SIG-M5 treated with dmso at 0.1 percent for 504 hours (cell line): ENCODE results near the gene EIF2B4.
"Not testable (repeated sequence)": the region's sequence is repeated elsewhere in the genome, so short reads cannot be mapped to it uniquely, and the experiment has no call there.

Experiments
- DNase-seq: peaks from one replicate; lab custom pipeline; 2025; ENCODE audit not compliant: unreplicated experiment; lab: John Stamatoyannopoulos, UW

The EIF2B4 gene

DNA sequence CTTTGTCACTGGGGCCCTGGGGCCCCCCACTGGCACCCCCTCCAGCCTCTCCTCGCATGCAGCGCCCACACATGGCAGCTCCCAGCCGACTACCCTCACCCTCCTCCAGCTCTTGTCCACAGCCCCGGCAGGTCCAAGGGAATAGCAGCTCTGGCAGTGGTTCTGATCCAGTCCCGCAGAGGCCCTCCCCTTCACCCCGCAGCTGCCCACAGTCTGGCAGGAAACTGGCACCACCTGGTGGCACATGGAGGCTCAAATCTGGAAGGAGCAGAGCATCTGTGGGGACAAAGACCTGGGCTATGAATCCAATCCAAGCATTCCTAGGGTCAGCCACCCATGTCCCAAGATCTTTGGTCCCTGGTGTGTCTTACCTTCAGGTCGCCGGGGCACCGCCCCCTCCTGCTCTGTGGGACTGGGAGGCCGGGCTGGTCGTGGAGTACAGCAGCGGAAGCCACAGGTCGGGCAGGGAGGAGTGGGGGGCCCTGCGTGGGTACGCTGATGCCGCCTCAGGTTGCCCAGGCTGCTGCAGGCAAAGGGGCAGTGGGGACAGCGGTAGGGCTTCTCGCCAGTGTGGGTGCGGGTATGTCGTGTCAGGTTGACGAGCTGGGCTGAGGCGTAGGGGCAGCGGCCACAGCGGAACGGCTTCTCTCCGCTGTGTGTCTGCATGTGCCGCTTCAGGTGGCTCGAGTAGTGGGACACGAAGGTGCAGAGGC lies 8.1 kb upstream of the EIF2B4 start:
- peak; percentile 14 for DNase-seq

- no peak for DNase-seq
Observed at GRCh38 chr2:27377618-27378095, 7.5 kb upstream of the EIF2B4 start.

DNA sequence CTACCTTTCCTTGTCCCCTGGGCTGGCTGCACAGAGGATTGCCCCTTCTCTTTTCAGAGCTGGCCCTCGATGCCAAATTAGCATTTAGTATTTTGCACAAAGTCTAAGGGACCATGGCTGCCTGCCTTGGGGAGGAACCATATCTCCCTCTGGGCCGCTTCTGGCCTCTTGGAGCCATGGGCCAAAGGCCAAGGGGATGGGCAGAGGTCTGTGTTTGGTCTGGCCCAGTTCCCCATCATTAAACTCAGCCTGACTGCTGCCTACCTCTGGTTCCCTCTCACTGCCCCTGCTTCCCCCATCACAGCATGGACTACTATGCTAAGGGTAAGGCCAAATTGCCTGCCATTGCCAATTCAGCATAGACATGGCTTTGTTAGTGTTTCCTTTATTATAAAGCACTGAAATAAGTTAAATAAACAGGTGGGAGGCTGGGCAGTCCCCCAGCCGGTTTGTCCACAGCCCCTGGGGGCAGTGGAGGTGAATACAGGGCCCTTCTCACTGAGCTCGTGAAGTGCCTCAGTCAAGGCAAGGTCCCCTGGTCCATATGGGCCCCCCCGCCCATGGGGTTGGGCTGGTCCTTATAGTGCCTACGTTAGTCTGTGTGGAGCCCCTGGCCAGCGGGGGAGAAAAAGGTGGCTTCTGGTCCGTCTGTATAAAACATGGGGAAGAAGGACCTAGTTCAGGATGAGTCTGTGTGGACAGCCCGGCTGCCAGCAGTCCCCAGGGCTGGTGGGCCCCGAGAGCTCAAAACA lies 6.9 kb upstream of the EIF2B4 start:
- no peak for DNase-seq

DNA sequence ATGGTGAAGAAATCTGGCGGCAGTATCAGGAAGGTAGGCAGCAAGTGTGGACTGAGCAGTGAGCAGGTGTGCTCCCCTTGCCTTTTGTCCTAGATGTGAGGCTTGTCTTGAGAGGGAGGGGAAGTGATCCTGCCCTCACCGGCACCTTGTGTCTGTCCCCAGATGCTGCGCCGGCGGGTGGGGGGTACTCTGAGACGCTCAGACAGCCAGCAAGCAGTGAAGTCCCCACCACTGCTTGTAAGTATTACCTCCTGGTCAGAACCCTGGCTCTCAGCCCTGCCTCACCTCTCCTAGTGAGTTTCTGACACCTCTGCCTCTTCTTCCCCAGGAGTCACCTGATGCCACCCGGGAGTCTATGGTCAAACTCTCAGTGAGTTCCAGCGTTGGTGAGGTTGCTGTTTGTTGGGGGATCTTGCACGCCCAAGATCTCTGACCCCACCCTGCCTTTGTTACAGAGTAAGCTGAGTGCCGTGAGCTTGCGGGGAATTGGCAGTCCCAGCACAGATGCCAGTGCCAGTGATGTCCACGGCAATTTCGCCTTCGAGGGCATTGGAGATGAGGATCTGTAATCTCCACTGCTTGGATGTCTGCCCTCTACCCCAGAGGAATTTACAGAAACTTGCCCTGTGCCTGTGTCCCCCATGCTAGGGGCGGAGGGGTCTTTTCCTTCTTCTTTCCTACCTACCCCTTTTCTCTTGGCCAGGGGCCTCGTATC lies 6.2 kb upstream of the EIF2B4 start:
- no peak for DNase-seq

DNA sequence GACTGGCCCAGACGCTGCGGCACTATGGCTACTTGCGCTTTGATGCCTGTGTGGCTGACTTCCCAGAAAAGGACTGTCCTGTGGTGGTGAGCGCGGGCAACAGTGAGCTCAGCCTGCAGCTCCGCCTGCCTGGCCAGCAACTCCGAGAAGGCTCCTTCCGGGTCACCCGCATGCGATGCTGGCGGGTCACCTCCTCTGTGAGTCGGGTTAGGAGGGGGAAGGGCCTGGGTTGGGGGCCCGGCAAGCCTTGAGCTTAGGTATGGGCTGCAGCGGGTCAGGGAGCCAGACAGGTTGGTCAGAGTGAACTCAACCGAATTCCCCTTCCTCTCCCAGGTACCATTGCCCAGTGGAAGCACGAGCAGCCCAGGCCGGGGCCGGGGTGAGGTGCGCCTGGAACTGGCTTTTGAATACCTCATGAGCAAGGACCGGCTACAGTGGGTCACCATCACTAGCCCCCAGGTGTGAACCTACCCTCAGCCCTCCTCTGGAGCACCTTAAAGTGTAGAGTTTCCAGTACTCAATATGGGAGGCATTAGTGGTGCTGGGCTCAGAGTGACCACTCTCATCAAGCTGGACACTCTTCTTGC lies 5.5 kb upstream of the EIF2B4 start:
- DNase-seq: no peak

- DNase-seq: no peak
Observed at GRCh38 chr2:27373567-27373966, 3.4 kb upstream of the EIF2B4 start.

DNA sequence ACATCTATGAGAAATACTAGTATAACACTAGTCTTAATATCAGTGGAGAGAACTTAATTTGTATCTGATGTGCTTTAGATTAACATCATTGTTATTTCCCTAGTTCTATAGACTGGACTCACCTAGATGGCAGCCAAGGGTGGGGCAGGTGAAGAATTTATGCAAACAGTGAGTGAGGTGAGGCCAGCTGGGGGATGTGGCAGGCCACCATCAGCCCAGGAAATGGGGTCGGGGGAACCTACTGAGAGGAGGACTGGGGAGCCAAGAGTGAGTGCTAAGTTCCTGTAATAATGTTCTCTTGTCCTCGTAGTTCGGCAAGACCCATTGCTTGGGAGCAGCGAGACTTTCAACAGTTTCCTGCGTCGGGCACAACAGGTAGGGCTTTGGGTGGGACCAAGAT lies 2.8 kb upstream of the EIF2B4 start:
- no peak for DNase-seq

- DNase-seq: peak; percentile 91
Observed at GRCh38 chr2:27370816-27371620, 880 bp upstream of the EIF2B4 start.

GRCh38 chr2:27369471-27370025 lies 590 bp downstream of the EIF2B4 start:
- peak; percentile 50 for DNase-seq

GRCh38 chr2:27363933-27364332 lies 6.2 kb downstream of the EIF2B4 start:
- no peak for DNase-seq

- DNase-seq: no peak
Observed at GRCh38 chr2:27362678-27363420, 7.3 kb downstream of the EIF2B4 start.

DNA sequence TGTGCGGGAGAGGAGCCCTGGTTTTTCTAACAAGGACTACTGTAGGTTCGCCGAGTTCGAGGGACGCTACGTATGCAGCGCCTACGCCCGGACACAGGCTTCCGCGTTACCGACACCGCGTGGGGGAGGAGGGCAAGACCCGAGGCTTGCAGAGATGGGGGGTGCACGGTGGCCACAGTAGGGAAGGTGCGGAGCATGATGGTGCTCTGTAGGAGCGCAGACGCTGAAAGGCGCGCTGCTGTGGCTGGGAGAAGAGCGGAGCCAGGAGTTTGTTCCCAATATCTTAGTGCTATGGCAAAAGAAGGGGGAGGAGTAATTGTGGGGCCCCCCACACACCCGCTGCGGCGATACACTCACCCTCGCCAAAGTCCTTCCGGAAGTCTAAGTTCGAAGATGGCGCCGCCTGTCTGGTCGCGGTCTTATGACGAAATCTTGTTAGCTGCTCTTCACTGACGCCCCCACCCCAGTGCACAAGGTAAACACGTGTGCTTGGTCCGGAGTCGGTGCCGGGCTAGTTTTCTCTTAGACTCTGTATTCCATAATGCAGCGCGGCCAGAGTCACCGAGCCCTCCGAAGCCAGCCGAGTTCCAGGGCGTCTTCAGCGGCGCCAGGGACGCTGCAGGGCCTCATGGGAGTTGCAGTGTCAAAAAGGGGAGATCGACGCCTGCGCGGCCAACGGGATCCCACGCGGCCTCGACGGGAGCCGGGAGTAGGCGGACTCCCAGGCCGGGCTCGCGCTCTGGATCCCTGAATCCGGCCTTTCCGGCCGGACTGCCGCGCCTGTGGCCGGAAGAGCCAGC lies 13.6 kb downstream of the EIF2B4 start, which contains the start of gene GTF3C2:
Gene GTF3C2 (minus strand): TSS at position 383 of the 800 bp plus-strand sequence. CDS start 13,210 bp downstream, outside the sequence.
- DNase-seq: peak; percentile 96

DNA sequence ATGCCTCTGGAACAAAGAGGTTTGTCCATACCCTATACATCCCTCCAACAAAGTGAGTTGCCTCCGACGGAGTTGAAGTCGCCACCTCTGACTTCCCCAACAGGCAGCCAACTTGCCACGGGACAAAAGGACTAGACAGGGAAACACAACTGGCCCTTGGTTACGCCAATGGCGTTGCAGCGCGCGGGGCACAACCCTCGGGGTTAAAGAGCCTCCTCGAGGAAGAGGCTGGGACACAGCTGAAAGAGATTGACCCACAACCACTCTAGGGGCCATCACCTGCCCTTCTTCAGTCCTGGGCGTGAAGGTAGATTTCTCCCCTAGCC lies 14.1 kb downstream of the EIF2B4 start:
- peak; percentile 75 for DNase-seq

GRCh38 chr2:27354597-27354927 lies 15.6 kb downstream of the EIF2B4 start:
- DNase-seq: no peak

DNA sequence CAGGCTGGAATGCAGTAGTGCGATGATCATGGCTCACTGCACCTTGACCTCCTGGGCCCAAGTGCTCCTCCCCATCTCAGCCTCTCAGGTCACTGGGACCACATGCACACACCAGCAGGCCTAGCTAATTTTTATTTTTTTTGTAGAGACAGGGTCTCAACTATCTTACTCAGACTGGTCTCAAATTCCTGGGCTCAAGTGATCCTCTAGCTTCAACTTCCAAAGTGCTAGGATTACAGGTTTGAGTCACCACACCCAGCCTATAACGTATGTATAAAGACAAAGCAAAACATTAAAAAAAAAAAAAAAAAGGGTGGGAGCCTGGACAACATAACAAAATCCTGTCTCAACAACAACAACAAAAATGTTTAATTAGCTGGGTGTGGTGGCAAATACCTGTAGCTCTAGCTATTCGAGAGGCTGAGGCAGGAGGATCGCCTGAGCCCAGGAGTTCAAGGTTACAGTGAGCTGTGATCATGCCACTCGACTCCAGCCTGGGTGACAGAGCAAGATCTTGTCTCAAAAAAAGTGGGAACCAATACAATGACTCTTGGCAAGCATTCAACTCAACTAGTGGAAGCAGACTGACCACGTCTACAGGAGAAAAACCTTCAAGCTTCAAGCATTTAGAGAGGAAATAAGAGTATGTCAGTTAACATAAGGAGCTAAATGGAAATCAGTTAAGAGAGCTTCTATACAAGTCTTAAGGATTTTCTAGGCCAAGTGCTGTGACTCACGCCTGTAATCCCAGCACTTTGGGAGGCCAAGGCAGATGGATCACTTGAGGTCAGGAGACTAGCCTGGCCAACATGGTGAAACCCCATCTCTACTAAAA lies 16.2 kb downstream of the EIF2B4 start:
- no peak for DNase-seq

DNA sequence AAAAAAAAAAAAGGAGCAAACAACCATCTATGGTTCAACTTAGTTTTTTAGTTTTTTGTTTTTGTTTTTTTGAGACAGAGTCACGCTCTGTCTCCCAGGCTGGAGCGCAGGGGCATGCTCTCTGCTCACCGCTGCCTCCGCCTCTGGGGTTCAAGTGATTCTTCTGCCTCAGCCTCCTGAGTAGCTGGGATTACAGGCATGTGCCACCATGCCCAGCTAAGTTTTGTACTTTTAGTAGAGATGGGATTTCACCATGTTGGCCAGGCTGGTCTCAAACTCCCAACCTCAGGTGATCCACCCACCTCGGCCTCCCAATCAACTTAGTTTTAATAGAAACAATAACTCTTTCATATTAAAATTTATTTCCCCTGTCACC lies 16.8 kb downstream of the EIF2B4 start:
- not testable (repeated sequence) for DNase-seq

GRCh38 chr2:27351802-27352598 lies 18.1 kb downstream of the EIF2B4 start:
- no peak for DNase-seq
